ENCODE results near the gene AMDHD1. TPM values are rescaled to one million over a fixed set of nuclear protein-coding genes. Genes with fewer than 3 reads are reported as not detected.

Gene AMDHD1
- total and polyA plus RNA-seq, 2 of the 8 experiments (the other 6 are each of a cell fraction or from before 2014, with no cell fraction given), result 0.14 TPM; not detected in 1

GRCh38 chr12:95942101-95942523, 1.0 kb upstream of the AMDHD1 start (continued):
- TF ChIP-seq CHD7 (IDR thresholded peaks at IDR 0.05; ENCODE audit: insufficient replicate concordance, low read length), result no peak
- no peak for TF ChIP-seq CTCF (IDR thresholded peaks at IDR 0.05; ENCODE audit: control extremely low read depth in 1 of 3, insufficient read depth in 1 of 3, low read depth in 1 of 3, low read length in 3 of 3)
- no peak for TF ChIP-seq GTF2F1 (IDR thresholded peaks at IDR 0.05; ENCODE audit: borderline replicate concordance, low read depth, low read length)
- no peak for TF ChIP-seq RAD21 (IDR thresholded peaks at IDR 0.05 in 1 of 2, conservative IDR thresholded peaks at IDR 0.05 in 1 of 2; ENCODE audit: low read depth in 2 of 2, low read length in 2 of 2)
- TF ChIP-seq EZH2 (IDR thresholded peaks at IDR 0.05; ENCODE audit: low read depth, low read length, severe bottlenecking), result no peak
- no peak for TF ChIP-seq NRF1 (IDR thresholded peaks at IDR 0.05; ENCODE audit: low read depth, low read length)
- no peak for TF ChIP-seq SP2 (IDR thresholded peaks at IDR 0.05; ENCODE audit: low read length)
- no peak for TF ChIP-seq JUND (IDR thresholded peaks at IDR 0.05; ENCODE audit: low read length)
- TF ChIP-seq TCF12 (IDR thresholded peaks at IDR 0.05; ENCODE audit: low read depth, low read length), result no peak
